GM18858 (cell line): Measurements from ENCODE around the gene RELN.

Experiments
- ATAC-seq: cut with Tn5 transposase; IDR thresholded peaks from one replicate; pipeline ENCODE4 v1.9.1; 2021; ENCODE audit not compliant: unreplicated experiment

RELN gene

GRCh38 chr7:103729026-103729425 is 260.4 kb downstream of the RELN start:
- ATAC-seq, result no peak

GRCh38 chr7:103727982-103728610 is 261.4 kb downstream of the RELN start:
- ATAC-seq, result no peak

GRCh38 chr7:103719070-103719469 is 270.4 kb downstream of the RELN start:
- no peak for ATAC-seq

GRCh38 chr7:103718482-103719061 is 270.9 kb downstream of the RELN start:
- no peak for ATAC-seq

GRCh38 chr7:103717574-103717973 is 271.9 kb downstream of the RELN start:
- ATAC-seq, result no peak

- no peak for ATAC-seq
These were observed 273.9 kb downstream of the RELN start for GRCh38 chr7:103715376-103716120.

- ATAC-seq, result no peak
These were observed 275.0 kb downstream of the RELN start for GRCh38 chr7:103714376-103714927.

GRCh38 chr7:103712991-103713778 is 276.3 kb downstream of the RELN start:
- no peak for ATAC-seq

- no peak for ATAC-seq
These were observed 278.0 kb downstream of the RELN start for GRCh38 chr7:103711413-103711812.

- ATAC-seq, result no peak
These were observed 279.2 kb downstream of the RELN start for GRCh38 chr7:103710247-103710646.

- no peak for ATAC-seq
These were observed 282.7 kb downstream of the RELN start for GRCh38 chr7:103706805-103707204.

- ATAC-seq, result no peak
These were observed 283.9 kb downstream of the RELN start for GRCh38 chr7:103705542-103705941.

GRCh38 chr7:103704701-103705100 is 284.8 kb downstream of the RELN start:
- ATAC-seq, result no peak

- no peak for ATAC-seq
These were observed 286.5 kb downstream of the RELN start for GRCh38 chr7:103702982-103703381.

- no peak for ATAC-seq
These were observed 287.0 kb downstream of the RELN start for GRCh38 chr7:103702454-103702853.

GRCh38 chr7:103699032-103699431 is 290.4 kb downstream of the RELN start:
- ATAC-seq, result no peak

- no peak for ATAC-seq
These were observed 291.4 kb downstream of the RELN start for GRCh38 chr7:103698064-103698463.

GRCh38 chr7:103695521-103695920 is 293.9 kb downstream of the RELN start:
- no peak for ATAC-seq

- no peak for ATAC-seq
These were observed 295.2 kb downstream of the RELN start for GRCh38 chr7:103694304-103694703.

- no peak for ATAC-seq
These were observed 298.2 kb downstream of the RELN start for GRCh38 chr7:103691291-103691690.
